HG03025 (cell line): Measurements from ENCODE around the gene WDR5B.
"Not testable (repeated sequence)": the region's sequence is repeated elsewhere in the genome, so short reads cannot be mapped to it uniquely, and the experiment has no call there.

Experiments
- ATAC-seq: cut with Tn5 transposase; IDR thresholded peaks from one replicate; pipeline ENCODE4 v1.9.1; 2021; ENCODE audit warnings: mild to moderate bottlenecking, moderate library complexity; ENCODE audit not compliant: unreplicated experiment, low FRiP score

Gene WDR5B

DNA sequence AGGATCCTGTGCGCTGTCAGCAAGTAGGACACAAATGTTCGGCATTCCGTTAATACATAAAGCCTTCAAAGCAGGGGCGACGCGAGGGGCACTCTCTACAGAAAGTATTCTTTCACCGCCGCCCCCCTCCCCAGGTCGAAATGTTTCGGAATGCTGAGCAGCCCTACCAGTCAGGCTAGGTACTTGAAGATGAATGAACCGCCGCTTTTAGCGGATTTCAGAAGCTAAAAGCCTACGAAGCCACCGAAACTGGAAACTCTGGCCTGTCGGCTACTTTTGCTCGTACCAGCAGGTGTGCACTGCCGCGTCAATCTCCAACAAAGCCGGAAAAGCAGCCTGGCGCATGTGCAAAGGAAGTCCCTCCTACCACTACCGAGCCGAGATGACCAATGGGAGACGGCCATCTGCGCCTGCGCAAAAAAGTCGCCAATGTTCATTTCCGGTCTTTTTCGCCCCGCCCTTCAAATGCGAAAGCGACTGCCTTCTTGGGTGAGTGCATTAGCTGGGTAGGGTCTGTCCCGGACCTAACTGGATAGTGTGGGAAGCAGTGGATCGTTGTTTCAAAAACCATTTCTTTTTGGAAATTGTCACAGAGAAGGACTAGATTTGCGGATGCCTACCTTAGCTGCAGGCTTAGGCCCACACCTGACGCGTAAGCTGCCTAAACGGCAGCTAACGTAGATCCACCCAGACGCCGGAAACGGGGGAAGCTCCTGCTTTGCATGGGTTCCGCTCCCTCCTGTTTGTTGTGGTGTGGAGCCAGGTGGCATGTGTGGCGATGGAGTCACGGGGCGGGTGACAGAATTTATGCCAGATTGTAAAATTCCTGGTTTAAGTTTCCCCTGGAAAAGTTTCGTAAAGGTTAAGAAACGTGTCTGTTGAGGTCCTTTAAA is at the start of gene WDR5B:
WDR5B (minus strand) TSS at position 301 of the 893 bp plus-strand sequence. CDS start 534 bp downstream, outside the sequence.
- peak; percentile 86 for ATAC-seq

DNA sequence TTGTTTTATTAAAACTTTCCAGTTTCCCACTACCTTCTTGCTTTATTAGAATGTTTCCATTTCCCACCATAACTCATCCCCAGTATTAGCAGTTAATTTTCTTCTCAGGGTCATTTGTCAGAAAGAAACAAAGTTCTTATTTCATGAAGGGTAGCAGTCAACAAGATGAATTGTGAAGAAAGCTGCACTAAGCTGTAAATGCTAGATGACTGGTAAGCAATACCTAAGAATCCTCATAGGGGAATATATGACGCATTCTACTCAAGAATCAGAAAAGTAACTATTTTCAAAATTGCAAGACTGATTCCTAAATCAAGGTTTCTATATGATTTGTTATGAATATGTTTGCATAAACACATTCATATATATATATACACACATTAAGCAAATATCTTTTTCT is 48.8 kb upstream of the WDR5B start:
- no peak for ATAC-seq

DNA sequence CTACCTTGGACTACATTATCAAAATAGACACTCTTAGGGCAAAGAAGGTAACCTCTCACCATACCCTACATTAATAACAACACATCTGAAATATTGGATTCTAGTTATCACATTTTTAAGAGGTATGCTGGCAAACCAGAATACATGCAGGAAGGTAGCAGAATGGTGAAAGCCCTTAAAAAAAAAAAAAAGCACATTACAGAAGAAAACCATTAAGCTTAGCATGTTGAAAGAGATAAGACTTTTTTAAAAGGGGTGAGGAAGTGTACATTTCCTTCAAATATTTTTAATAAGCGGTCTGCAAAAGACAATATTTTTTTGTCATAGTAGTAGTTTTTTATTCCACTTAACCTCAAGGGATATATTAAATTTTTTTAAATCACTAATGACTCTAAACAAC is 46.5 kb upstream of the WDR5B start:
- ATAC-seq, result no peak

DNA sequence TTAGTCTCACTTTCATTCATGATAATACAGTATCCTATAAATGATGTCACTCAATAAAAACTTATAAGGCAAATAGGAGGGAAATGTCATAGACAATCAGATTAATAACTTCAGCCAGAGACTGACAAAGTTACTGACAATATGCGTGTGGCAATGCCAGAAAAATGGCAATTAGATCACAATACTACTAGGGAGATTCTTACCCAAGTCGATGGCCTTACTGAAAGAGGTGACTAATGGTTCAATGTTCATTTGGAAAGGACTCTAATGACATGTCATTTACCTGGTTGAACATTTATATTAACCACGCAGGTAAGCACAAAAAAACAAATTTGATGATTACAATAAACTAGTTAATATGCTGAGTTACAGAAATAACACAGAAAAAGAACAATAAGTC is 45.9 kb upstream of the WDR5B start:
- no peak for ATAC-seq

DNA sequence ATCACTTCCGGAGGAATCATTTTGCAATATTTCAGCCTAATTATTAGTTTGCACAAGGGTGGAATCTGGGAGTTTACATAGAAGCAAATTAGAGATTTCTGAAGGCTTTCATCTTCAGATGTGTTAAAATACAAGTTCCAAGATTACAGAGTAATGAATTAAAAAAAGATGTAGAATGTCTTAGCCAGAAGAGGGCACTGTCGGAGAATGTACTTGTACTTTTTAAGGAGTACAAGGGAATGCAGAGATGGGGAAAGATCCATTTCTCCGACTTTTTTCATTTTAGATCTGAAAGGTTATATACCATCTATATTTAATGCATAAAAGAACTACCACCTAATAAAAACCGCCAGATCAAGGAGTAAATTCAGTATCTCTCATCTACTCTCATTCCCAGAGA is 43.1 kb upstream of the WDR5B start:
- ATAC-seq, result no peak

DNA sequence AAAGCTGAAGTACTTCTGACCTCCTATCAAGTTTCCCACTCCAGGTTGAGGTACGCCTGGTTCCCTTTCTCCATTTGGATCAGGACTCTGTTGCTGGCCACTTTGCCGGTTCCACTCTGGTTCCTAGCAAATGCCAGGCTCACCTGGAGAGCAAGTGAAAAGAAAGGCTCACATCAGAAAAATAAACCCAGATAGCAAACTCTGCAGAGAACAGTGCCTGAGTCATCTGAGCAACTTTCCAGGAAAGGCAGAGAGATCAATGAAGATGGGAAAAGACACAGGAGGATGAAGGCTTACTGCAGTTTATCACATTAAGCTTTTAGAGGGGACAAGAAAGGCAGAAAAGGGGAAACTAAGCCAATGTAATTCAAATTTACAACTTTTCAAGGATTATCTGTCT is 41.8 kb upstream of the WDR5B start:
- no peak for ATAC-seq

DNA sequence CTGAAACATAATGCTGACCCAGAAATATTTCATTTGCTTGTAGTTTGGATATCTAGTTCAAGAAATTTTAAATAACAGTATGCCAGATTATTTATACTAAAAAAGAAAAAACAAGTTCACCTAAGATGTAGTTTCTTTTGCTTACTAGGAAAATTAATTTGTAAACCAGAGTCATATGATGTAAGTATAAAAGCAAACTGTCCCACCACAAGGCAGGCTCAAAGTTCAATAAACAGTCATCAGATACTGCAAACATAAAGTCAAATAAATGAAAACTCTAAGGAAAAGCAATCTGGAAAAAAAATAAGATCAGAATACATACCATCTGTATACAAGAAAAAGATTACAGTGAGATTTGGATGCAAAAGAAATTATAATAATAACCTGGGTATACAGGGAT is 40.2 kb upstream of the WDR5B start:
- no peak for ATAC-seq

DNA sequence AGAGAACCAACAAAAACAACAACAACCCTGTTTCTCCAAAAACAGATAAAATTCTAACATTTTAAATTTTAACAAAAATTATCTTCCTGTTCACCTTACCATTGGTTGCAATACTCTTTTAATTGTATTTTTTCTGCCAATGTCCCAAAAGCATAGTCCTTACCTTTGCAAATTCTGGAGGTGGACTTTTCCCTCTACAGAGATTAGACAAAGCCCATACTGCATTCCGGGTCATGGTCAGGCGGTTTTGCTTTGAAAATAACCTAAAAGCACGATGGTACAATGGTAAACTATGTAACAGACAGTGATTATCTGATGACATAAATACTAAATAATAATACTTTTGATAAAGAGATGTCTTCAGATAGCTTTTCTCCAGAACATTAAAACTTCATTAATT is 35.5 kb upstream of the WDR5B start:
- no peak for ATAC-seq

DNA sequence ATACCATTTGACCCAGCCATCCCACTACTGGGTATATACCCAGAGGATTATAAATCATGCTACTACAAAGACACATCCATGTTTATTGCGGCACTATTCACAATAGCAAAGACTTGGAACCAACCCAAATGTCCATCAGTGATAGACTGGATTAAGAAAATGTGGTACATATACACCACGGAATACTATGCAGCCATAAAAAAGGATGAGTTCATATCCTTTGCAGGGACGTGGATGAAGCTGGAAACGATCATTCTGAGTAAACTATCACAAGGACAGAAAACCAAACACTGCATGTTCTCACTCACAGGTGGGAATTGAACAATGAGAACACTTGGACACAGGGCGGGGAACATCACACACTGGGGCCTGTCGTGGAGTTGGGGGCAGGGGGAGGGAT is 32.4 kb upstream of the WDR5B start:
- not testable (repeated sequence) for ATAC-seq

DNA sequence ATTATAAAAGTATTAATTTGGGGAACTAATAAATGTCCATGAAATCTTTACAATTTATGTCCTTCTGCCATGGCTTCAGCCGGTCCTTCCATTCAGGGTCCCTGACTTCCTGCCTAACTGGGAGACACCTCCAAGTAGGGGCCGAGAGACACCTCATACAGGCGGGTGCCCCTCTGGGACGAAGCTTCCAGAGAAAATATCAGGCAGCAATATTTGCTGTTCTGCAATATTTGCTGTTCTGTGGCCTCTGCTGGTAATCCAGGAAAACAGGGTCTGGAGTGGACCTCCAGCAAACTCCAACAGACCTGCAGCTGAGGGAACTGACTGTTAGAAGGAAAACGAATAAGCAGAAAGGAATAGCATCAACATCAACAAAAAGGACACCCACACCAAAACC is 28.6 kb upstream of the WDR5B start:
- ATAC-seq, result not testable (repeated sequence)

DNA sequence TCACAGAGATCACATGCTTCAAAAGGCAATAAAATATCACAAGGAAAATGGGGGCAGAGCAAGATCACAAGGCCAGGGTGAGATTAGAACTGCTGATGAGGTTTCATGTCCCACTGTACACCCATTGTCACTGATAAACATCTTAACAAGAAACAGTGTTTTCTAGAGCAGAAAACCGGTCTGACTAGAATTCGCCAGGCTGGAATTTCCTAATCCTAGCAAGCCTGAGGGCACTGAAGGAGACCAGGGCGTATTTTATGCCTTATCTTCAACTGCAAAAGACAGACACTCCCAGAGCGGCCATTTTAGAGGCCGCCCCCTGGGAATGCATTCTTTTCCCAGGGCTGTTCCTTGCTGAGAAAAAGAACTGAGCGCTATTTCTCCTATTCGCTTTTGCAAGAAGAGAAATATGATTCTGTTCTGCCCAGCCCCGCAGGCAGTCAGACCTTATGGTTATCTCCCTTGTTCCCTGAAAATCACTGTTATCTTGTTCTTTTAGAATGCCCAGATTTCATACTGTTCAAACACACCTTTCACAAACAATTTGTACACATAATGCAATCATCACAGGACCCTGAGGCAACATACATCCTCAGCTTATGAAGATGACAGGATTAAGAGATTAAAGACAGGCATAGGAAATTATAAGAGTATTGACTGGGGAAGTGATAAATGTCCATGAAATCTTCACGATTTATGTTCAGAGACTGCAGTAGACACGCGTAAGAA is 28.1 kb upstream of the WDR5B start:
- not testable (repeated sequence) for ATAC-seq

DNA sequence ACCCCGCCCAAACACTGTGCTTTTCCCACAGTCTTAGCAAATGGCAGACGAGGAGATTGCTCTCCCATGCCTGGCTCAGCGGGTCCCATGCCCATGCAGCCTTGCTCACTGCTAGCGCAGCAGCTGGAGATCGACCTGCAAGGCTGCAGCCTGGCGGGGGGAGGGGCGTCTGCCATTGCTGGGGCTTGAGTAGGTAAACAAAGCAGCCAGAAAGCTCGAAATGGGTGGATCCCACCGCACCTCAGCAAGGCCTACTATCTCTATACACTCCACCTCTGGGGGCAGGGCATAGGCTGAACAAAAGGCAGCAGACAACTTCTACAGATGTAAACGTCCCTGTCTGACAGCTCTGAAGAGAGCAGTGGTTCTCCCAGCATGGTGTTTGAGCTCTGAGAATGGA is 27.2 kb upstream of the WDR5B start:
- ATAC-seq, result no peak

DNA sequence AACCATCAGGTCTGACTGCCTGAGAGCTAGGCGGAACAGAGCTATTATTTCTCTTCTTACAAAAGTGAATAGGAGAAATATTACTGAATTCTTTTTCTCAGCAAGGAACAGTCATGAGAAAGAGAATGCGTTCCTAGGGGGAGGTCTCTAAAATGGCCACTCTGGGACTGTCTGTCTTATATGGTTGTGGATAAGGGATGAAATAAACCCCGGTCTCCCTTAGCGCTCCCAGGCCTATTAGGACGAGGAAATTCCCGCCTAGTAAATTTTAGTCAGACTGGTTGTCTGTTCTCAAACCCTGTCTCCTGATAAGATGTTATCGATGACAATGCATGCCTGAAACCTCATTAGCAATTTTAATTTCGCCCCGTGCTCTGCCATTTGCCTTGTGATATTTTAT is 20.1 kb upstream of the WDR5B start:
- no peak for ATAC-seq

DNA sequence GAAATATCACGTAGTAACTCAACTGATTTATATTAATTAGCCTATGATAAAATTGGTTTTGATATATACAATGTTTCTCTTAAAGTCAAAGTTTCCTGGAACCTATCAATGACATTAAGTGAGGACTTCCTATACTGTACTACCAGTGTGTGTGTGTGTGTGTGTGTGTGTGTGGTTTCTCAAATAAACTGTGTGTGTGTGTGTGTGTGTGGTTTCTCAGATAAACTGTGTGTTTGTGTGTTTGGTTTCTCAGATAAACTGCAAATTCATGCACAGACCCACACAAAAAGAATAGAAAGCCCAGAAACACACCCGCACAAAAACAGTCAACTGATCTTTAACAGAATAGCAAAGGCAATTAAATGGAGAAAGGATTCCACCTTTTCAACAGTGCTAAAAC is 14.5 kb upstream of the WDR5B start:
- ATAC-seq, result no peak

DNA sequence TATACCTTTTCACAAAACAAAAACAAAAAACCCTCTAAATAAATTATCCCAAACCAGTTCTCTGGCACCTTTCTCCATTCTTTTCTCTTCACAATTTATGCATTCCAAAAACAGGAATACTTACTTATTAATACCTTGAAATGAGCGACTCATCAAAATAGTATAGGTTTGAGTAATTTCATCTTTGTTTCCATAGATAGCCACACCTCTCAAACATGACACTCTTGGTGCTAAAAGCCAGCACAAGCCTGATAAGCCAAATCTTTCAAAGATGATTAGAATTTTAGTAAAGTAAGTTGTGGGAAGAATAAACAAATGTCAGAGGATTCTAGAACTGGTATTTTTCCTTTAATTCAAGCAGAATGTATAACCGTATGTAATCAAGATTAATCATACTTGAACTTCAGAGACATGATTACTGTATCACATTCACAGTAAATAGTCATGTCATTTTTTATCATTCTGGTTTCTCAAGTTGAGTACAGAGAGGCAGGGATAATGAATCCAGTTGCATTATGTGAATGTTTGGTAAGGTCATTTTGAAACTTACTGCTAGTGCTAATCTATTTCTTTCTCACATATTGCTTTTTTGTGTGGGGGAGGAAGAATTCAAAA is 12.1 kb upstream of the WDR5B start:
- no peak for ATAC-seq

DNA sequence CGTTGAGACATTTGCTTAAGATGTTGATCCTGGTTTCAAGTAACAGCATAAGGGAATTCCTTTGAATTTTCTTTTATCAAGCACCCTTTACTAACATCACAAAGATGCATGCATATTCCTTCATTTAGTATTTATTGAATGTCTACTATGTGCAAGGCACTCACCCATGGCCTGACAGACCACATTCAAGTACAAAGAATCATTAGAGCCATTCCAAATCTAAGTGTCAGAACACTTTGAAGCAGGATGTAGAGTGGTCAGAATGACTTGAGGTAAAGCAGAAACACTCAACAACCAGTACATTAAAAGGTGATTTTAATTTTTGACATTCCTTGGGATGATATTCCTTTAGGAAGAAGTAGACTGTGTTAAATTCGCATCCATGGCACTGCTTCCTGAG is 6.0 kb upstream of the WDR5B start:
- ATAC-seq, result no peak

DNA sequence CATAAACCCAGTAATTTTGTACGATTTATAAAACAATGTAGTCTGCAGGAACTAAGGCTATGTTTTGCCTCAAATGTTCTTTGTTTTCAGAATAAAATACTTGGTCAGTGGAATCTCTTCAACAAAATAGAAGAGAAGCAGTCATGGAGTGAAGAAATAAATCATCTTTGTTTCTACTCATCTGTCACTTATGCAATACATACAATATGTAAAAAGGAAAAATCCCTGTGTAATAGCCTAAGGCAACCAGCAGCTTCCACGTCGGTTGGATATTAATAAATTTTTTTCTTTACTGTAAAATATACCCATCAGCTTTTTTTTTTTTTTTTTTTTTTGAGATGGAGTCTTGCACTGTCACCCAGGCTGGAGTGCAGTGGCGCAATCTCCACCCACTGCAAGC is 5.2 kb upstream of the WDR5B start:
- no peak for ATAC-seq

DNA sequence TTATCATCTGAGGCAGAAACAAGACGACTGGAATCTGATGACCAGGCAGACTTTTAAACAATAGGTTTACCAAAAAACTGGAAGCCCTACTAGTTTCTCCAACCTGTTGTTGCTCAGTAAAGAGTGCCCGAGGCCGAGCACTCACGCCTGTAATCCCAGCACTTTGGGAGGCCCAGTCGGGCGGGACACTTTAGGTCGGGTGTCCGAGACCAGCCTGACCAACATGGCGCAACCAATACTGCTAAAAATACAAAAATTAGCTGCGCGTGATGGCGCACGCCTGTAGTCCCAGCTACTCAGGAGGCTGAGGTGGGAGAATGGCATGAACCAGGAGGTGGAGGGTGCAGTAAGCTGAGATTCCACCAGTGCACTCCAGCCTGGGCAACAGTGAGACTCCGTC is 1.1 kb upstream of the WDR5B start:
- ATAC-seq, result no peak

DNA sequence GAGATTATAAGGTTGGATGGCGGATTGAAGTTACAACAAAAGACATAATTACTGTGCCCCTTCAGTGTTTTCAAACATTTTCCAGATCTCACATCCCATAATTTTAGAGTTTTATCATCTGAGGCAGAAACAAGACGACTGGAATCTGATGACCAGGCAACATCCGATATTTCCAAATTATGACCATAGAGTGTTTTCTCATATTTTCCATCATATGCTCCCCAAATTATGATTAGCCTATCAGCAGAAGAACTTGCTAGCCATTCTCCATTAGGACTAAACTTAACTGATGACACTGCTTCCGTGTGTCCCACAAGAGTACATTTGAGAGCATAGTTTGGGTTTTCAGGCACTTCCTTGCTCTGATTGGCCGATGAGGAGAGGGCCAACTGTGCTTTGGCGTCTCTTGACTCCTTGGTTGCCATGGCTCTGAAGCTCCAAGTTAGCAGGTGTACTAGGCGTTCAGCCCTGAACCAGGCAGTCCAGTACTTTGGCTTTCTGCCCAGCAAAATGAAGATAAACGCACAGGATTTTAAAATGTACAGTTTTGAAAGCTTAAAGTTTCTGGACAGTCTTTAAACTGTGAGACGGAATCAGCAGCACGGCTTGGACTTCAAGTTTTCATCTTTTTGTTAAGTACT is 638 bp downstream of the WDR5B start:
- peak; percentile 53 for ATAC-seq

DNA sequence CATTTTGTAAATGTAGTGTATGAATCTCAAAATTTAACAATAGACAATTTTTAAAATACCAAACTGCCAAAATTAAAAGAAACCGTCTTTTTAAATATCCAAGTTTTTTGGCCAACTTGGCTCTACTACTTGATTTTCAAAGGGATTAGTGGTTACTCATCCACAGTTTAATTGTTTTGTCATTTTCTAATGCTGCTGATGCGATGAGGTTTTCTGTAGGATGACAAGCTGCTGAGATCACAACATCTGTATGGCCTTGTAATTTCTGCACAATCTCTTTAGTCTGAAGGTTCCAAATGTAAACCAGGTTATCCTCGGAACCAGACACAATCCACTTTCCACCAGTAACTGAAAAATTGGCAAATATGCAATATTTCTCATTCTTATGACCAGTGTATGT is 1.5 kb downstream of the WDR5B start:
- no peak for ATAC-seq

DNA sequence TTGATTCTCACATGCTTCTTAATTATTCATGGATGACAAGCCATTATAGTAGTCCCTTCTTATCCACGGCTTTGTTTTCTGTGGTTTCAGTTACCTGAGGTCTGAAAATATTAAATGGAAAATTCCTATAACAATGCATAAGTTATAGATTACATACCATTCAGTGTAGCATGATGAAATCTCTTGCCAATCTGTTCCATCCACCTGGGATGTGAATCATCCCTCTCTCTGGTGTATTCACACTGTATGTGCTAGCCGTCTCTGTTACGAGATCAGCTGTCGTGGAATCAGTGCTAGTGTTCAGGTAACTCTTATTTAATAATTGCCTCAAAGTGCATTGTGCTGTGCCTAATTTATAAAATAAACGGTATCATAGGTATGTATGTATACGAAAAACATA is 5.2 kb downstream of the WDR5B start:
- no peak for ATAC-seq
